Stimulated activated CD8-positive, alpha-beta memory T cell treated with anti-CD3 and anti-CD28 coated beads, Interleukin-2, amount 100 ng/mL, for 48 hours (primary cell): ENCODE measurements around the gene TRIM28.

ENCODE experiments used
- DNase-seq, 2 donors: peaks; one replicate each; pipeline ENCODE4 v3.0.0-alpha.2; 2020; ENCODE audit warnings: low read depth in 2 of 2

TRIM28 gene

DNA sequence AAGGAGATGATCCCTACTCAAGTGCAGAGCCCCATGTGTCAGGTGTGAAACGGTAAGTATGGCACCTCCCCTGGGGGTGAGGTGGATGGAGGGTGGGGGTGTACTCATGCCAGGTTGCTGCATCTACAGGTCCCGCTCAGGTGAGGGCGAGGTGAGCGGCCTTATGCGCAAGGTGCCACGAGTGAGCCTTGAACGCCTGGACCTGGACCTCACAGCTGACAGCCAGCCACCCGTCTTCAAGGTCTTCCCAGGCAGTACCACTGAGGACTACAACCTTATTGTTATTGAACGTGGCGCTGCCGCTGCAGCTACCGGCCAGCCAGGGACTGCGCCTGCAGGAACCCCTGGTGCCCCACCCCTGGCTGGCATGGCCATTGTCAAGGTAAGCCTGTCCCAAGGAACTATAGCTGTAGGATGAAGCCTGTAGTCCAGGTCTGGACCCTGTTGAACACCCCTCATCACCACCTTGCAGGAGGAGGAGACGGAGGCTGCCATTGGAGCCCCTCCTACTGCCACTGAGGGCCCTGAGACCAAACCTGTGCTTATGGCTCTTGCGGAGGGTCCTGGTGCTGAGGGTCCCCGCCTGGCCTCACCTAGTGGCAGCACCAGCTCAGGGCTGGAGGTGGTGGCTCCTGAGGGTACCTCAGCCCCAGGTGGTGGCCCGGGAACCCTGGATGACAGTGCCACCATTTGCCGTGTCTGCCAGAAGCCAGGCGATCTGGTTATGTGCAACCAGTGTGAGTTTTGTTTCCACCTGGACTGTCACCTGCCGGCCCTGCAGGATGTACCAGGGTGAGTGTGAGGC is 5.2 kb downstream of the TRIM28 start:
- DNase-seq, result no peak

GRCh38 chr19:58549664-58550361 is 5.9 kb downstream of the TRIM28 start:
- DNase-seq, result no peak

GRCh38 chr19:58550362-58551122 is 6.7 kb downstream of the TRIM28 start:
- no peak for DNase-seq

DNA sequence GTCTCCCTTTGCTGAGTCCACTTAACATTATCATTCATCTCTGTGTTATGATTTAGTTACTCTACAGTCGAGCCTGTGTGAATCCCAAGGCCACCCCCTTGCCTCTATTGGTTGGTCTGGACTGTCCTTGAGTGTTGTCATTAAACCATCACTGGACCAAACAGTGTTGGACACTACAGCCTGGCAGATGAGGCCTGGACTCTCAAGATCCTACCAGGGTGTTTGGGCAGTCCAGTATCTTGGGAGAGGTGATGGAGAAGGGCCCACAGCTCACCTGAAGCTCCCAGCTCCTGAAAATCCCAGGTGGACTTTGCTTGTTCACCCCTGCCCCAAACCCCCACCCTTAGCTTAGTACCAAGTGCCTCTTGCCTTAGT is 7.2 kb downstream of the TRIM28 start:
- DNase-seq, result no peak

GRCh38 chr19:58551577-58552471 is 8.0 kb downstream of the TRIM28 start:
- no peak for DNase-seq

- DNase-seq, result no peak
These were observed 8.8 kb downstream of the TRIM28 start for GRCh38 chr19:58552655-58553054.

DNA sequence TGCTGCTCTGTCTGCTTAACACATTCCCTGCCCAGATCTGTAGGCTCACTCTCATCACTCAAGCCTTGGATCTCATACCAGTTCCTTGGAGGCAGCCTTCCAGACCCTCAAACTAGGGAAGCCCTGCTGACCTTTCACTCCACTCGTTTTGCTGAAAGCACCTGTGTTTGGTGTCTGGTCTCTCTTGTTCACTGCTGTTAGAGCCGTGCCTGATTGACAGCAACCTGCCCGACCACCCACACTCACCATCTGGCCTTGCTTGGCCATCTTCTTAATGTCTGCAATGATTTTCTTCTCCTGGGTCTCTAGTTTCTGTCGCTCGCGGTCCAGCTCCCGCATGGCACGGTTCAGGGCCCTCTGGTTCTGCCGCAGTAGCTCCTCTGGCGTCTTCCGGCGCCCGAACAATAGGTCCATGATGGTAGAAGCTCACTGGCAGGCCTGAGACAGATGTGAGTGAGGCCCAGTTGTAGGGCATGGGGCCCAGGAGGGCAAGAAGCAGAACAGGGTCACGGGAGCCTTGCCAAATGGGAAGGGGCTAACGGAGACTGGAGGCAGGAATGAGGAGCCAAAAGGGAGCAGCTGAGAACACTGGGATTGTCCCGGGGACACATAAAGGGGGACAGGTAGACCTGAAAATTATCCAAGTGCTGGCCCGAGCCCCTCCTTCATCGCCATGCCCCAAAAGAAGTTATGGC is 10.1 kb downstream of the TRIM28 start:
- DNase-seq, result no peak

DNA sequence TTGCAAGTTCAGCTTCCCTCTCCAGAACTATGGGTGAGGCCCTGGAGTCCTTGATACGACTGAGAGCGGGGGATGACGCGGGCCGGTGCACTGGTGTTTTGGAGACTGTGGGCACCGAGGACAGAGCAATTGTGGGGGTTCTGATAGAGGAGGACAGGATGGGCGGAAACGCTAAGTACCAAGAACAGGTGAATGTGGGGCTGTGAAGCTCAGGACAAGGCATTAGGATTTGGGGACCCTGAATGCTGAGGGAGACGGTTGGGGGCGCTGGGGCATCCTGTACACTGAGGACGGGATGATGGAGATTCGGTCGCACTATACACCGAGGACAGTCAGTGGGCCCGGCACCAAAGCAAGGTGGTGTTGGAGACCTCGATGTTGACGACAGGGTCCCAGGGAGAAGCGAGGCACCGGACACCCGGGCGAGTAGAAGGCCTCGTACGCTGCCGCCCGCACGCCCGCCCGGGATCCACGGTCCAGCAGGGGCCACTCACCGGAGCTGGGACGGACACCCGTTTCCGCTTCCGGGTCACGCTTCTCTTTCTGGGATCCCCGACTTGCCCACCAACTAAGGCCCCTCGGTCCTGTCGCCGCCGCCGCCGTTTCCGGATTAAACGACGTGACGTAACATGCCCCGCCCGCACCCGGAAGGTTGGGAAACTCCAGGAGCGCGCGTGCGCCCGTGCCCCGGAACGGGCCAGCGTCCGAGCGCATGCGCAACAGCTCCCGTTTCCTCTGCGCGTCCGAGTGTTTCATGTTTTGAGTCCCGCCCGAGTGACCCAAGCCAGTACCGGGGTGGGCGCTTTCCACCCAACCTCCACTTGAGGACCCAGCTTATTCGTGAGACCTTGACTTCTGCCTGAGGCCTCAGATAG is 10.9 kb downstream of the TRIM28 start, which contains the start of gene CHMP2A:
Gene CHMP2A (minus strand): TSS at position 612 of the 875 bp plus-strand sequence. CDS start 893 bp downstream, outside the sequence.
- DNase-seq, result peak; percentile 99

- no peak for DNase-seq
These were observed 11.6 kb downstream of the TRIM28 start for GRCh38 chr19:58555369-58555885.

GRCh38 chr19:58555920-58556621 is 12.2 kb downstream of the TRIM28 start:
- DNase-seq, result no peak

GRCh38 chr19:58556622-58557220 is 12.9 kb downstream of the TRIM28 start:
- no peak for DNase-seq

DNA sequence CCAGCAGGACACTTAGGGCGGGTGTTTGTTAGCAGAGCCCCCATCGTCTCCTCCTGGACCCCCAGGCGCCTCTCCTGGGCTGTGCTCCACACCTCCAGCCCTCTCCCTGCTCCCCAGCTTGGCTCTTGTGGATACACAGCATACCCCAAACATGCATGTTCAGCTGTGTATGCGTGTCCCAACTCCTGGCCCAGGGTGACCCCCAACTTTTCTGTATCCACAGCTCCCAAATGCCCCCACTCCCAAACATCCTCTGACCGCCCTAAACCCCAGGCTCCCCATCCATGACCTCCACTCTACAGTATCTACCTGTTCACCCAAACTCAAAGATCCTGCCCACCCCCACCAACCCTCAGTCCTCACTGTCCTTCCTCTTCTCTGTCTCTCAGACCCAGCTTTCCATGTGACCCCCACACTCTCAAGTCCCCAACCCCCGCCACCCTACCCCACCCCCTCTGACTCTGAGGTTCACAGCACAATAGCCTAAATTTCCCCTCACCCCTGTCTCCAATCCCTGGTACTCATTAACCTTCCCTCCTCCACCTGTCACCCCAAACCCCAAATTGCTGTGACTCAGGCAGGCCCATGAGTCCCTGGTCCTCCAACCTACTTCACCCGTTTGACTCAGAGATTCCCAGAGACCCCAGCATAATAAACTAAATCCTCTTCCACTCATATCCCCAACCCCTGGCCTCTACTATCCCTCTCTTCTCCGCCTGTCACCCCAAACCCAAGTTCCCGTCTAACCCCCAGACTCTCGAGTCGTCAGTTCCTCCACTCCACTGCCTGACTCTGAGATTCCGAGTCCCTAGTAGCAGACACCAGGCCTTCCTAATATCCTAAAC is 13.6 kb downstream of the TRIM28 start:
- no peak for DNase-seq

DNA sequence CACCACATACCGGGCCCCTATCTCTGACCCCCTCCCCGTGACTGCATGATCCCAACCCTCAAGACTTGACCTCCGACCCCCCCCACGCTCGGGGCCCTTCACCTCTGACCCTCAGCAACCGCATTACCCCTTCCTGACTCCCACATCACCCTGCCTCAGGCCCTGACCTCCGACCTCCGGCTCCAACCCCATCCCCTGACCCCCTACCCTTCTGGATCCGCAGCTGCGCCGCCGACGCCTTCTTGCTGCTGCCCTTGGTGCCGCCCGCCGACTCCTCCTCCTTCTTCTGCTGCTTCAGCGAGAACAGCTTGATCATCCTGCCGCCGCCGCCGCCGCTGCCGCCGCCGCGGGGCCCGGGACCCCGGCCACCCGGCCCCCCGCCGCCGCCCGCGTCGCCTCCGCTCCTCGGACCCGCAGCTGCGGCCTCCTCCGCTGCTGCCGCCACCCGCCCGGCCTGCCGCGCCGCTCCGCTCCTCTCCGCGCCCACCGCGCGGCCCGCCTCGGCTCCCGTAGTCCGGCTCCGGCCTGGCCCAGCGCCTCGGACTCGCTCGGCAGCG is 14.3 kb downstream of the TRIM28 start, which contains the start of gene UBE2M:
Gene UBE2M (minus strand): TSS at position 546 of the 557 bp plus-strand sequence. CDS start 230 bp downstream, at position 316.
- DNase-seq, result peak in 1 of 2 donors; percentile 42

- peak; percentile 99 for DNase-seq
These were observed 14.9 kb downstream of the TRIM28 start for GRCh38 chr19:58558623-58559274.

- DNase-seq, result peak; percentile 76 to 82
These were observed 15.6 kb downstream of the TRIM28 start for GRCh38 chr19:58559275-58560006.
